ENCODE results near the gene GLRA2.

The GLRA2 gene

DNA sequence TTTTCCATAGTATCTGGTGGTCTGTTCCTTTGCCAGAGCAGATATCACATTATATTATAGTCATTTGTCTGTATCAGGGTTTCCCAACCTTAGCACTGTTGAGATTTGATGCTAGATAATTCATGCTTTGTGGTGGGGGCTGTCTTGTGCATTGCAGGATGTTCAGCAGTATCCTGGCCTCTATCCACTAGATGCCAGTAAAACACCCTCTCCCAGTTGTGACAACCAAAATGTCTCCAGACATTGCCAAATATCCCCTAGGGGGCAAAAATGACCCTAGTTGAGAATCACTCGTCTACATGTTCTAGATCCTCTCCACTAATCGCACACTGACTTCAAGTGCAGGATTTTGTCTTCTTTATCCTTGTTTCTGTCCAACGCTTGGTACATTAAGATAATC is 182.8 kb downstream of the GLRA2 start:
- no peak for DNase-seq

DNA sequence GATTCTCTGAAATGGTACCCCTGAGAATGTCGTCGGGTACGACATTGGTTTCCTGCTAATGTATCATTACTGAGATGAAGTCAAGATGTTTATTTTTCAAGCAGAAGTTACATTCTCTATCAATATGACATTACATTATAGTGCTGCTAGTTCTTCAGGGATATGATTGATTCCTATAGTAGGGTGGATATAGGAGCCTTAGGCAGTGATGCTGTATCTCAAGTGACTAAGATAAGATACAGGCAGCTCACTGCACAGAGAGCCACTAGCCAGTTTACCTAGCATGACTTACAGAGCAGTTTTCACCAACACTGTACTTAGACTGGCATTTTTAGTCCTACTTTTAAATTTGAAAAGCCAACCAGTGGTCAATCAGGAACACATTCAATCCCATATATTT is 188.6 kb downstream of the GLRA2 start:
- DNase-seq: no peak

DNA sequence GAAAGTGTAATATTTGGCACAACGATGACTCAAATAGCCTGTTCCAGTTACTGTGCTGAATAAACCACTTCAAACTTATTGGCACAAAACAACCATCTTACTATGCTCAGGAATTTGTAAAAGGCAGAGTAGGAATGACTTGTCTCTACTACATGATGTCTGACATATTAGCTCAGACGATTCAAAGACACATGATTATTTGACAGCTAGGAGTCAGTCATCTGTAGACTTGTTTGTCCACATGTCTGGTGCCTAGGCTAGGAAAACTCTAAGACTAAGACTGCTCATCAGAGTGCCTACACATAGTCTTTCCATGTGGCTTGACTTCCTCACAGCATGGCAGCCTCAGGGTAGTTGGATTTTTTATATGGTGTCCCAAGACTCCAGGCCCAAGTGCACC is 189.1 kb downstream of the GLRA2 start:
- no peak for DNase-seq

DNA sequence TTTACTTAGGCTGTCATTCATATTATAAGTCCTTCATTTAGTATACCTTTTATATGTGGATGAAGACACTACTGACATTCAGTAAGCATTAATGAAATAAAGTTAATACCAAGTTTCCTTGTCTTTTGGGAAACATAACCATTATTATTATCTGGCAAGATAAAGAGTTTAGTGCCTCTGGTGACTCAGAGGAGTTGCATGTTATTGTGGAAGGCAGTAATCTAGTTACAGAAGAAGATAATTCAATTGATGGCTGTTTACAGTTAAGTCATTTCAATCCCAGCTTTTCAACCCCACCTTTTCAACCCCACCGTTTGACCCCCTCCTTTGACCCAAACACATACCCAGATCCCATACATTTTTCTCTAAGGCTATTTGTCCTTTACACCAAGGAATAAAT is 199.7 kb downstream of the GLRA2 start:
- DNase-seq: no peak

DNA sequence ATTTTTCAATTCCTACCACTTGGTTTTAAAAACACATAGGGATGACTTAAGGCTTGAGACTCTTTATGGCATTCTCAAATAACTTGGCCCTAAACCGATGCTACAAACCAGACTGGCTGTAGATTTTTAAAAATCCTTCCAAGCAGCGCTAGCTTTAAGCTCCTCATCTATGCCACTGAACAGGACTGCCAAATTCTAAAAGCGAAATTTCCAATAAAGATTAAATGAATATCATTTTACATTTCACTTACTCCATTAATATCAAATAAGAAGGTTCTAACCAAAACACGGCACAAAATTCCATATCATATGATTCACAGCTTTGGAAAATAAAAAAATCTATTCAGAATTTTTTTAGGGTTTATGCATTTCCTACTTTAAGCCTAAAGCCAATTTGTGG is 209.3 kb downstream of the GLRA2 start:
- no peak for DNase-seq

DNA sequence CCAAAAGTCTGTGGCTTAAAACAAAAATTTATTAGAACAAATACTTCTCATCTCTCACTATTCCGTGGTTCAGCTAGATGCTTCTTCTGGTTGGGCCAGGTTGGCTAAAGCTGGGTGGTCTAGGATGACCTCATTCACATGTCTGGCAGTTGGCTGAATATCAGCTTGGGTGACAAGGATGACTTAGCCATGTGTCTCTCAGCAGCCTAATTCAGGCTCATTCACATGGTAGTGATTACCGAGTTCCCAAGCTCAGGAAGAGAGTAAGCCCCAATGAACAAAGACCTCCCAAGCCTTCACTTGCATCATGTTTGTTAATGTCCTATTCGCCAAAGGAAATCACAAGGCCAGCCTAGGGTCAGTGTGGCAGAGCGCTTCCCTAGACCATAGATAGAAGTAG is 224.1 kb downstream of the GLRA2 start:
- no peak for DNase-seq

DNA sequence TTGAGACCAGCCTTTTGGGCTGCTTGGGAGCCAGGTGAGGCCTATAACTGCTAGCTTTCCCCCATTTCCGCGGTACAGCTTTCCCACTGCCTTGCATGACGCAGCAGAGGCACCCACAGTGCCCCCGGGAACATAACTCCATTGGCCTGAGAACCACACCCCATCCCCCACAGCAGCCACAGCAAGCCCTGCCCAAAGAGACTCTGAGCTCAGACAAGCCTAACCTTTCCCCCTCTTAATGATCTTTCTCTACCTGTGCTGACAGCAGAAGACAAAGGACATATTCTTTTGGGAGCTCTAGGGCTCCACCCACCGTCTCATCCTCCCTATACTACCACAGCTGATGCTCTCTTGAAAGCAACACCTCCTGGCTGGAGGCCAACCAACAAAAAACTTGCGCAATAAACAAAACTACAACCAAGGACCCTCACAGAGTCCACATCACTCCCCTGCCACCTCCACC is 228.7 kb downstream of the GLRA2 start:
- no peak for DNase-seq

DNA sequence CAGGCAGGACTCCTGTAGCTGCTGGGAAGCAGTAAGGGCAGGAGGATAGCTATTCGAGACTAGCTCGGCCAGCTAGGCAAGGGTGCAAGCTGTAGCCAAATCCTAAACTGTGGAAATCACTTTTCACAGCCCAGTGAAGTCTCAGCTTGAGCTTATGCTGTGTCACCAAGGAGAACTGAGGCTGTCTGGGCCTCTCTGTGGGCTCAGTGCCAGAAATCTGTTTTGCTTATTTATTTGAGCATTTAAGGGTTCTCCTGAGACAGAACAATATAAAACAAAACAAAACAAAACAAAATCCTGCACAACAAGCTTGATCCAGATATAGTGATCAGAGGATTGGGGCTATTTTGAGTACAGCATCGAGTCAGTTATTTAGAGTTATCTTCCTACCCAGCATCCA is 246.1 kb downstream of the GLRA2 start:
- DNase-seq: no peak

DNA sequence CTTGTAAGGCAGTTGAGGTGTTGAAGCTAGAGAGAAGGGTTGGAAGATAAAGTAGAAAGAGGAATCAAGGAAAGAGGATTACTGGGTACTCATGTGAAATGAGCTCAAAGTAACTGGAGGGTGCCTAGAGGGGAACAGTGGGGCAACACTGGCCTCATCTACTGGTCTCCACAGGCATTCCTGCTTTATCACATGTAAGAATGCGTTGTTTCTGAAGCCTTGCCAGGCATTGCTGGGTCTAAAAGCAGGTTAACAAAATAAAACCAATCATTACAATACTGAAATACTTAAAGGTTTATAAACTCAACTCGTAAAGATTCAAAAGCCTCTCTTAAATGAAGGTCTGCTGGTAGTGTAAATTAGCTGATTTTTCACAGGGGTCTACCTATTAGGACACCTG is 247.6 kb downstream of the GLRA2 start:
- DNase-seq: no peak

DNA sequence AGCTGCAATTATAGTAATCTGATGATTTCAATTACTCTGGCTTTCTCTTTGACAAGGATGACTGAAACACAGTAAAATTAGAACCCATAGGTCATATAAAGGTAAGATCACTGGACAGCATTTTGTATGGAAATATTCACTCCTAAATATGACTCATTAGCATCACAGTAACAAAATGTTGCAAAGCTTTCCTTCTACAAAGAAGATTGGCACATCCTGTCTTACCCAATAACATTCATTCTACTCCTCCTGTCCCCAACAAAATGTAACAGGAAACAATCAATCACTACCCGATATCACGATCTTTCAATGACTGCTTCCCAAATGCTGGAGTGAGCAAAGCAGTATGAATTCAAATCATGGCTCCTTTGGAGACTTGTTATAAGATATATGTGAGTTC is 248.2 kb downstream of the GLRA2 start:
- DNase-seq: no peak

DNA sequence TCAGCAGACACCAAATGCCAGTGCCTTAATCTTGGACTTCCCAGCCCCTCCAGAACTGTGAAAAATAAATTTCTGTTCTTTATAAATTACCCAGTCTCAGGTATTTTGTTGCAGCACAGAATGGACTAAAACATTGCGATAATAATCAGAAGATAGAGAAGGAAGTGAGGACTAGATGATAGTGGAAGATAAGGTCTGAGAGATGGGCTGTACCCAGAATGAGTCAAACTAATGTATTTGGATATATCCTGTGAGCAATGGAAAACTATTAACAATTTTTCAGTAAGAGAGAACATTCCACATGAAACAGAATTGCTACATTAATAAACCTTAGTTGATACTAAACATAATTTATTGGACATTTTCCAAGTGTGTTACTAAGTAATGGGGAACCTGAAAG is 250.2 kb downstream of the GLRA2 start:
- DNase-seq: no peak
